NCI-H2107 treated with DMSO at 0.1 percent for 48 hours (cell line): ENCODE measurements around the gene USP32.
A peak's percentile ranks its signal among the peaks of the same experiment; 100 is the strongest.
"Not testable (repeated sequence)": the region's sequence is repeated elsewhere in the genome, so short reads cannot be mapped to it uniquely, and the experiment has no call there.

Experiments
- DNase-seq: peaks from one replicate; lab custom pipeline; 2025; ENCODE audit not compliant: unreplicated experiment; lab: John Stamatoyannopoulos, UW

USP32 gene

GRCh38 chr17:60372790-60373483 is 19.0 kb downstream of the USP32 start:
- no peak for DNase-seq

GRCh38 chr17:60371818-60372510 is 20.0 kb downstream of the USP32 start:
- no peak for DNase-seq

- no peak for DNase-seq
Measured at GRCh38 chr17:60371416-60371815, 20.5 kb downstream of the USP32 start.

GRCh38 chr17:60369727-60370126 is 22.2 kb downstream of the USP32 start:
- no peak for DNase-seq

DNA sequence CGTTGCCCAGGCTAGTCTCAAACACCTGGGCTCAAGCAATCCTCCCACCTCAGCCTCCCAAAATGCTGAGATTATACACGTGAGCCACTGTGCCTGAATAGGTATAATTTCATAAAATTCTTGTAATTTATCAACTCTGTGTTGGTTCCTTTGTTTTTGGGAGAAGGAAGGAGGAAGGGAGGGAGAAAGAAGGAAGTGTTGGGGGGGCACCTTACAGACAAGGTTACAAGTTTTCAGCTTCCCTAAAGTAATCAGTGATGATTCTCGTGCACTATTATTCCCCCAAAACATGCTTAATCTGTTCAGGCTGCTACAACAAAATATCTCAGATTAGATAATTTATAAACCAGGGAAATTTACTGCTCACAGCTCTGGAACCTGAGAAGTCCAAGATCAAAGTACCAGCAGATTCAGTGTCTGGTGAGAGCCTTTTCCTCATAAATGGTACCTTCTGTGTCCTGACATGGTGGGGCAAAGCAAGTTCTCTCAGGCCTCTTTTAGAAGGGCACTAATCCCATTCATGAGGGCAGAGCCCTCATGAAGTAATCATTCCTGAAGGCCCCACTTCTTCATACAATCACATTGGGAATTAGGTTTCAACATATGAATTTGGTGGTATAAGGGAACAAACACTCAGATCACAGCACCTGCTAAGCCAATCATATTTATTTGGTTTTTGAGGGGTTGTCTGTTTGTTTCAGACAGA is 28.1 kb downstream of the USP32 start:
- no peak for DNase-seq

GRCh38 chr17:60362329-60362728 is 29.6 kb downstream of the USP32 start:
- DNase-seq: no peak

GRCh38 chr17:60361889-60362288 is 30.0 kb downstream of the USP32 start:
- no peak for DNase-seq

- no peak for DNase-seq
Measured at GRCh38 chr17:60359415-60359814, 32.5 kb downstream of the USP32 start.

- no peak for DNase-seq
Measured at GRCh38 chr17:60358606-60359225, 33.2 kb downstream of the USP32 start.

DNA sequence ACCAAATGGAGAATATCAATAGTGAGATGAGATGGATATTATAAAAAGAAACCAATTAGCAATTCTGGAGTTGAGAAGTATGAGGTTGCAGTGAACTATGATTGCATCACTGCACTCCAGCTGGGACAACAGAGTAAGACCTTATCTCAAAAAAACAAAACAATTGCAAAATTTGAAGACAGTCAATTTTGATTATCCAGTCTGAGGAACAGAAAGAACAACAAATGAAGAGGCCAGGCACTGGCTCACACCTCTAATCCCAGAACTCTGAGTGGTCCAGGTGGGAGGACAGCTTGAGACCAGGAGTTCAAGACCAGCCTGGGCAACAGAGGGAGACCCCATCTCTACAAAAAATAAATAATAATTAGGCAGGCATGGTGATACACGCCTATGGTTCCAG is 35.0 kb downstream of the USP32 start:
- DNase-seq: no peak

GRCh38 chr17:60355663-60356594 is 36.0 kb downstream of the USP32 start:
- no peak for DNase-seq

- no peak for DNase-seq
Measured at GRCh38 chr17:60354223-60354622, 37.7 kb downstream of the USP32 start.

- DNase-seq: no peak
Measured at GRCh38 chr17:60353773-60354172, 38.2 kb downstream of the USP32 start.

GRCh38 chr17:60352569-60352968 is 39.4 kb downstream of the USP32 start:
- DNase-seq: no peak

DNA sequence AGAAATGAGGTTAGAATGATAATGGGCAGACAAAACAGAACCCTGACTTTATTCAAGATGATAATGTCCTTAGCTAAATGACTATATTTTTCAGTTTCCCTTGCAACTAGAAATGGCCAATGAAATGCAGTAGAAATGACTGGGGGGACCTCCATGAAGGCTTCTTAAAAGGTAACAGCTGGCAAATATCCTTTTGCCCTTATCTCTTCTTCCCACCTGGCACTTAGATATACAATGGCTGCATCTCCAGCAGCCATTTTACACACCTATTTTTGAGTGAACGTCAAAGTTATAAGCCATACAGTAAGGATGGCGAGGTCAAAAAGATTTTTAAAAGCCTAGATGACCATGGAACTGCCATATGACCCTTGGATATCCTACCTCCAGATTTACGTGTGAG is 39.9 kb downstream of the USP32 start:
- no peak for DNase-seq

GRCh38 chr17:60351012-60351695 is 40.8 kb downstream of the USP32 start:
- DNase-seq: peak; percentile 39

GRCh38 chr17:60348616-60349015 is 43.3 kb downstream of the USP32 start:
- DNase-seq: no peak

- peak; percentile 55 for DNase-seq
Measured at GRCh38 chr17:60345233-60345632, 46.7 kb downstream of the USP32 start.

DNA sequence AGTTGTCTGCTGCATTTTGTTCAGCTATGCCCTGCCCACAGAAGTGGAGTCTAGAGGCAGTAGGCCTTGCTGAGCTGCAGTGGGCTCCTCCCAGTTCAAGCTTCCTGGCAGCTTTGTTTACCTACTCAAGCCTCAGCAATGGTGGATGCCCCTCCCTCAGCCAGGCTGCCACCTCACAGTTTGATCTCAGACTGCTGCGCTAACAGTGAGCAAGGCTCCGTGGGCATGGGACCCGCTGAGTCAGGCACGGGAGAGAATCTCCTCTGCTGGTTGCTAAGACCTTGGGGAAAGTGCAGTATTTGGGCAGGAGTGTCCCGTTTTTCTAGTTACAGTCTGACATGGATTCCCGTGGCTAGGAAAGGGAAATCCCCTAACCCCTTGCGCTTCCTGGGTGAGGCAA is 49.4 kb downstream of the USP32 start:
- not testable (repeated sequence) for DNase-seq

DNA sequence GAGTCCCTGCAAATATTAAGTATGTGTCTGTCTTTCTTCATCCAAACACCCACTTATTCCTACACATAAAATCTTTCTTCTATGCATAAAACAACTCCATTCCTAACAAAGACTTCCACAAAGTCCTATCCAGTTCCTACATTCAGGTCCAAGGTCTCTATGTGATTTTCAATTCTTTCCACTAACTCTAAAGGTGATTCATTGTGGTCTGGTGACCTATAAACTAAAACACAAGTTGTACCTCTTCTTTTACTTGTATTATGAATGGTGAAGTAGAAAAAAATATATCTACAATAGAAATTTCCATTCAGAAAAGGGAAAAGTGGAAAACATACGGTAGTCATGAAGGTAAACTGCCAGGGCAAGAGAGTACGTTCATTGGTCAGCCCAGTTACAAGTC is 56.6 kb downstream of the USP32 start:
- no peak for DNase-seq
